Fibroblast of lung (primary cell): ENCODE data around the gene PRKAB1. TPM values are rescaled to one million over a fixed set of nuclear protein-coding genes. Genes with fewer than 3 reads are reported as not detected.
A peak's percentile ranks its signal among the peaks of the same experiment; 100 is the strongest.

Experiments used
- DNase-seq, 2 donors: peaks; one replicate each; pipeline versions ENCODE4 v3.0.0 to v3.0.0-alpha.2; 2010; ENCODE audit warnings: low read depth in 2 of 2
- H2AFZ ChIP-seq: 2 replicates; pipeline ENCODE4 v1.5.1; 2012; ENCODE audit warnings: low read length, control low read depth, inconsistent platforms
- H3K27ac ChIP-seq: 2 replicates; pipeline ENCODE4 v1.5.1; 2011; ENCODE audit warnings: low read length, control low read depth; ENCODE audit not compliant: insufficient read depth
- H3K27me3 ChIP-seq: 2 replicates; pipeline ENCODE4 v1.5.1; 2011; ENCODE audit warnings: mild to moderate bottlenecking, low read length; ENCODE audit not compliant: control insufficient read depth, insufficient read depth
- H3K36me3 ChIP-seq: 2 replicates; pipeline ENCODE4 v1.5.1; 2011; ENCODE audit warnings: low read length; ENCODE audit not compliant: control insufficient read depth, insufficient read depth
- H3K4me1 ChIP-seq: 2 replicates; pipeline ENCODE4 v1.5.1; 2011; ENCODE audit warnings: low read length; ENCODE audit not compliant: control insufficient read depth, insufficient read depth; ENCODE audit errors: extremely low read depth
- H3K4me2 ChIP-seq: 2 replicates; pipeline ENCODE4 v1.5.1; 2011; ENCODE audit warnings: low read length, control low read depth; ENCODE audit not compliant: insufficient read depth; ENCODE audit errors: extremely low read depth
- H3K4me3 ChIP-seq, 4 experiments: fragments of 200-600 bp in 1 of 4; sonication (generic) in 1 of 4; replicated peaks in 1 of 4; 2 replicates each; pipeline ENCODE4 v1.5.1; 2011 to 2016; ENCODE audit warnings: low read length in 4 of 4, low read depth in 3 of 4, mild to moderate bottlenecking in 3 of 4, control low read depth in 2 of 4, inconsistent platforms in 1 of 4, mixed read lengths in 1 of 4; ENCODE audit not compliant: insufficient read depth in 1 of 4; ENCODE audit errors: control extremely low read depth in 1 of 4
- H3K79me2 ChIP-seq: 2 replicates; pipeline ENCODE4 v1.5.1; 2012; ENCODE audit warnings: mild to moderate bottlenecking, low read length, inconsistent platforms; ENCODE audit not compliant: control insufficient read depth, insufficient read depth
- H3K9ac ChIP-seq: 2 replicates; pipeline ENCODE4 v1.5.1; 2011; ENCODE audit warnings: mild to moderate bottlenecking, low read length, control low read depth; ENCODE audit not compliant: insufficient read depth
- H3K9me3 ChIP-seq: 2 replicates; pipeline ENCODE4 v1.5.1; 2012; ENCODE audit warnings: low read depth, low read length; ENCODE audit not compliant: control insufficient read depth, insufficient read depth
- H4K20me1 ChIP-seq: 2 replicates; pipeline ENCODE4 v1.5.1; 2011; ENCODE audit warnings: low read length; ENCODE audit not compliant: control insufficient read depth, insufficient read depth; ENCODE audit errors: extremely low read depth
- CTCF ChIP-seq, 2 donors: IDR thresholded peaks in 1 of 2; conservative IDR thresholded peaks in 1 of 2; 1 replicate in 1 of 2; 2 replicates in 1 of 2; pipeline ENCODE4 v1.5.1; 2011 to 2012; ENCODE audit warnings: low read length in 2 of 2, control low read depth in 1 of 2, inconsistent platforms in 1 of 2, low read depth in 1 of 2, mild to moderate bottlenecking in 1 of 2
- EZH2 ChIP-seq: IDR thresholded peaks from 2 replicates; pipeline ENCODE4 v1.5.1; 2012; ENCODE audit warnings: low read length, control low read depth, mild to moderate bottlenecking; ENCODE audit errors: missing control alignments
- polyA plus RNA-seq, 2 donors: library from polyadenylated mRNA; depleted of rRNA in 1 of 2; stranded (reverse) in 1 of 2; unstranded in 1 of 2; fragments of >200 nt; gene quantifications; 2 replicates each; pipeline ENCODE4 v1.2.1, GENCODE V29; 2011 to 2012; ENCODE audit warnings: missing spikeins in 1 of 2
- total RNA-seq: library from RNA; depleted of rRNA; stranded (reverse); fragments of >200 nt; gene quantifications from 2 replicates; pipeline ENCODE4 v1.2.1, GENCODE V29; 2014

Gene PRKAB1
- total and polyA plus RNA-seq, 2 donors (not counting 1 experiment from before 2014, with no cell fraction given), result 17.0 to 23.8 TPM

- Histone ChIP-seq H3K9me3 (no peaks in the 10 kb centered on the region), H3K4me2 (no peak overlapping the region), H4K20me1 (no peaks in the 10 kb centered on the region), H3K4me3 (no peak overlapping the region), H3K9ac (no peak overlapping the region), H3K4me1 (peaks cover 6% of the 10 kb centered on the region), H3K36me3 (peaks cover 8% of the 10 kb centered on the region), H3K27me3 (no peaks in the 10 kb centered on the region), H3K79me2 (no peaks in the 10 kb centered on the region), H2AFZ (no peak overlapping the region), H3K27ac (no peak overlapping the region)
- TF ChIP-seq EZH2 (no peak), CTCF (conservative IDR thresholded peaks at IDR 0.05 in 1 of 2, IDR thresholded peaks at IDR 0.05 in 1 of 2; ENCODE audit: low read depth in 1 of 2, low read length in 2 of 2) (no peak)
- no peak for DNase-seq
Observed at GRCh38 chr12:119694111-119694510, 26.2 kb downstream of the PRKAB1 start.

- H3K4me3 ChIP-seq, result no peak overlapping the region
- no peaks in the 10 kb centered on the region for H3K79me2 ChIP-seq
- H3K9me3 ChIP-seq, result no peaks in the 10 kb centered on the region
- H3K27me3 ChIP-seq, result no peaks in the 10 kb centered on the region
- peak in 1 of 2 donors; percentile 15 for DNase-seq
- TF ChIP-seq CTCF (conservative IDR thresholded peaks at IDR 0.05 in 1 of 2, IDR thresholded peaks at IDR 0.05 in 1 of 2; ENCODE audit: low read depth in 1 of 2, low read length in 2 of 2) (peak; percentile 44 to 63), EZH2 (no peak)
- no peaks in the 10 kb centered on the region for H4K20me1 ChIP-seq
- no peak overlapping the region for H3K27ac ChIP-seq
- no peak overlapping the region for H3K4me2 ChIP-seq
- H3K9ac ChIP-seq, result no peak overlapping the region
- no peak overlapping the region for H2AFZ ChIP-seq
- H3K4me1 ChIP-seq, result peaks cover 6% of the 10 kb centered on the region
- peaks cover 9% of the 10 kb centered on the region for H3K36me3 ChIP-seq
Observed at GRCh38 chr12:119695034-119695433, 27.1 kb downstream of the PRKAB1 start.

- peaks cover 6% of the 10 kb centered on the region for H3K4me1 ChIP-seq
- H3K9me3 ChIP-seq, result no peaks in the 10 kb centered on the region
- no peaks in the 10 kb centered on the region for H3K79me2 ChIP-seq
- peaks cover 14% of the 10 kb centered on the region for H3K36me3 ChIP-seq
- no peaks in the 10 kb centered on the region for H3K27me3 ChIP-seq
- H4K20me1 ChIP-seq, result no peaks in the 10 kb centered on the region
- H2AFZ ChIP-seq, result no peak overlapping the region
- no peak overlapping the region for H3K4me3 ChIP-seq
- no peak for TF ChIP-seq EZH2
- TF ChIP-seq CTCF (conservative IDR thresholded peaks at IDR 0.05 in 1 of 2, IDR thresholded peaks at IDR 0.05 in 1 of 2; ENCODE audit: low read depth in 1 of 2, low read length in 2 of 2), result no peak
- no peak overlapping the region for H3K4me2 ChIP-seq
- H3K9ac ChIP-seq, result no peak overlapping the region
- no peak for DNase-seq
- no peak overlapping the region for H3K27ac ChIP-seq
Observed at GRCh38 chr12:119696943-119697342, 29.0 kb downstream of the PRKAB1 start.
